Measurements from ENCODE around the gene R3HCC1L.
A peak's percentile ranks its signal among the peaks of the same experiment; 100 is the strongest.

The R3HCC1L gene

DNA sequence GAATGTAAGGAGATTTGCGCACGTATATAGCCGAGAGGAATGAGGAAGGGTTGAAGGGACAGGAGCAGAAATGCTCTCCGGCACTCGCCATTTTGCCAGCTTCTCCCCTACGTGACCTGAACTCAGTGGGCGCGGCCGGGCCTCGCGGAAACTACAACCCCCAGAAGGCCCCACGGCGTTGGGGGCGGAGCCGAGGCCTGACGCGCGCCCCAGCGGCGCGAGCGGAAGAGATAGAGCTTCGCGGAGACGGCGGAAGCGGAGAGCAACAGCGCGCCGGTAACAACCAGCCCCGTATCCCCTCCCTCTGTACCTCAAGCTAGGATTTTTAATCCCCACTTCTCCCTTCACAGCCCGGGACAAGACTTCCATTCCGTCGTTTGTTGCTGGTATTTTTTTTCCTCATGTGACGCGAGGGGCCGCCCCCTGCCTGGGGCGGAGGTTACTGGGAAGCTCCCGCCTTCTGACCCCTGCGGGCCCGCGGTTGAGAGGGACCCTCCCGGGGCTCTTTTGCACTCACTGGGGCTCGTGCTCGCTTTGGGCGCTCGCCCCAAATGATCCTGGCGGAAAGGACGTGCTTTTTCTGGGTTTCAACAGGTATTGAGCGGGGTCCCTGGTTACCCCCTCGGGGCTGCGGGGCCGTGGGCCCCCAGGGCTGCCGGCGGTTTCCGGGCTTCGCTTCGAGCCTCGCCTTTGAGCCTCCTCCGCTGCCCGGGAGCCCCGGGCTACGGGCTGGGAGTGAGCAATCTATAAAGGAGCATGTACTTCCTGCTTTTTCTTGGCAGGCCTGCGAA is at the start of gene R3HCC1L:
Gene R3HCC1L, plus strand, starts transcription at position 227 of the 791 bp plus-strand sequence. CDS start 73,458 bp downstream, outside the sequence.
- DNase-seq: peak; percentile 70

- no peak for DNase-seq
Observed at GRCh38 chr10:98085238-98085637, 49.2 kb upstream of the R3HCC1L start.

DNA sequence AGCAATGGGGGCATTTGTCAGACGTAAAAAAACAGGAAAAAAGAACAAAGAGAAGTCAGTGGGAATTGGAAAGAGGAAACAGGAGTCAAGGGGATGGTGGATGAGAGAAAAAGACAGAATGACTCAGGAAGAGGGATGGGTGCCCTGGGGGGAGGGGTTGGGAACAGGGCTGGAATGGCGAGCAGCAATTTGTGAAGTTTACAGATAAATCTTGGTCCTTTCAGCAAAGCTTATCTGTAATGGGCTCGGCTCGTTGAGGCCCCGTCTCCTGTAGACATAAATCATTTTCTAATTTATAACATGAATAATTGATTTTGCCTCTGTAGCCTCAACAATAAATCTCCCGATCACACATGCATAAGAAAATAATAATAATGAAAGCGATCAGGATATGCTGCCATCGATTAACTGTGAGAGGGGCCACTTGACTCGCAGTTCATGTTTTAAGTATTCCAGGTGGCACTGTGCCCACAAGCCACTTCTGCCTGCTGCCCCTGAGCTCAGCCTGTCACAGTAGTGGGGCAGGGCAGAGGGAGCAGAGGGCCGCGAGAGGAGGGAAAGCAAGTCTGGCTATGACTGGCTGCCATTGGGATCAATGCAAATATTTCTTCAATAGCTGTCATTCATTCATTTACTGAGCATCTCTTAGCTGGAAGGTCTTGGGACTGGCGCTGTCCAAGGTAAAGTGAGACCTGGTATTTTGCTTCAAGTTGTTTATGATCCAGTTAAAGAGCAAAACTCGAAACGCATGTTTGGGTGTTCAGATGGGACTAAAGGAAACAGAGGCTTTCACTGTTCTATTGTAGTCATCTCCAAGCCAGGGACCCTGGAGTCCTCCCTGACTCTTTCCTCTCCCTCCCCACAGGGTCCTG is 47.4 kb upstream of the R3HCC1L start:
- peak; percentile 42 for DNase-seq

- peak; percentile 75 for DNase-seq
Observed at GRCh38 chr10:98088186-98088971, 46.1 kb upstream of the R3HCC1L start.

DNA sequence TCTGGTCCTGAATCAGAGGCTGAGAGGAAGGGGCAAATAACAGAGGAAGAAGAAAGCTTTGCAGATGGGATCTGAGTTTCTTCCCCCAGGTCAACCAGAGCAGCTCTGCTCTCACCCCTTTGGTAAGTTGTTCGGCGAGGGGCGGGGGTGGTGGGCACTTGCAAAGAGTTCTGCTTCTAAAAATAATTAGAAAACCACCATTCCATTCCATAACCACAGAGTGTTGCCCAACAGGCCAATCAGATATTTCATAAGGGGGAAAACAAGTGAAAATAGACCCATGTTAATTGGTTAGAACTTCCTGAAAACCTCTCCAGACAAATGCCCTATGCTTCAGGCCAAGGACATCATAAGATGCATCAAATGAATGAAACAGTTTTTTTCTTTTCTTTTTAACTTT is 43.6 kb upstream of the R3HCC1L start:
- DNase-seq: no peak

- DNase-seq: no peak
Observed at GRCh38 chr10:98096316-98096715, 38.1 kb upstream of the R3HCC1L start.

DNA sequence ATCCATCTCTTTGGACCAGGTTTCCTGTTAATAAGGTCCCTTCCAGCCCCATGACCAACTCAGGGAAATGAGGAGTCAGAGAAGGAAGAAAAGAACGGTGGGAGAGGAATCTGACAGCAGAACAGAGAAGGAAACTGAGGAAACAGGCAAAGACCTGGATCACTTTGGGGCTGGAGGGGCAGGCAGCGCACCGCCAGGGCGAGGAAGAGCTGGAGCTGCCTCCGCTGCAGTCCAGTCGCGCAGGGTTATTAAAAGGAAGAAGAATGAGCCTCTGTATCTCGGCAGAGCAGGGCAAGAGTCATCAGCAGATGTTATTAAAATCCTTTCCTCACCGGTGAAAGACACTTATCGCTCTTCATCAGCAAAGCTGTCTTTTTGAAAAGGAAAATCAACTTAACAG is 37.7 kb upstream of the R3HCC1L start:
- no peak for DNase-seq

GRCh38 chr10:98097175-98097574 is 37.3 kb upstream of the R3HCC1L start:
- DNase-seq: no peak

DNA sequence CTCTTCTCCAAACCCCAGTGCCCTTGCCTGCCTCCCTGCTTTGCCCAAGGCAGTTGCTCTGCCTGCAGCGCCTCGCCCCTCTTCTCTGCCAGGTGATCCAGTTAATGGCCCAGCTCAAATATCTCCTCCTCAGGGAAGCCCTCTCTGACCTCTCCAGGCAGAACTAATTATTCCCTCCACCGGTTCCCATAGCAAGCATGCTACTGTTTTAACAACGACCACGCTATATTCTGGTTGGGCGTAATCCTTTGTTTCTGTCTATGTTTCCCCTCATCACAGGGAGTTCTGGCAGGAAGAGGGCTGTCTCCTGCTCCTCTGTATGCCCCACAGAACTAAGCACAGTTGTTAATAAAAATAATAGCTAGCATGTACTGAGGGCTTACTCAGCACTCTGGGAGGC is 36.8 kb upstream of the R3HCC1L start:
- peak; percentile 92 for DNase-seq

GRCh38 chr10:98098247-98098646 is 36.2 kb upstream of the R3HCC1L start:
- no peak for DNase-seq

- DNase-seq: no peak
Observed at GRCh38 chr10:98100476-98100875, 34.0 kb upstream of the R3HCC1L start.

DNA sequence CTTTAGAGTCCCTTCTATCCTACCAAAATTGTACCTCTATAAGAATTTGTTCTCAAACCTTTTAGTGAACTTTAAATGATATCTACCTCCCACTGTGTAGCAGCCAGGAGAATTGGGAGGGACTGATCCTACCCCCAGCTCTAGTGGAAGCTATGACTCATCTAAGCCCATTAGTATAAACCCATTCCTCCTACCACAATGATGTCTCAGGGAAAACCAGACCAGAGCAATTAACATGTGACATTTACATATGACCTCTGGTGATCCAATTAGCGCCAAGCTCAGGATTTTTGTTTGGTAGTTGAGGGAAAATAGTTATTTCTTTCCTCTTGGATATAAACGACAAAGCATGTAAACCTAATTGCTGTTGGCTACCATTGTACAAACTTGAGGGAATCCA is 33.1 kb upstream of the R3HCC1L start:
- no peak for DNase-seq

- DNase-seq: no peak
Observed at GRCh38 chr10:98104125-98104524, 30.3 kb upstream of the R3HCC1L start.

- DNase-seq: no peak
Observed at GRCh38 chr10:98106531-98106930, 27.9 kb upstream of the R3HCC1L start.

DNA sequence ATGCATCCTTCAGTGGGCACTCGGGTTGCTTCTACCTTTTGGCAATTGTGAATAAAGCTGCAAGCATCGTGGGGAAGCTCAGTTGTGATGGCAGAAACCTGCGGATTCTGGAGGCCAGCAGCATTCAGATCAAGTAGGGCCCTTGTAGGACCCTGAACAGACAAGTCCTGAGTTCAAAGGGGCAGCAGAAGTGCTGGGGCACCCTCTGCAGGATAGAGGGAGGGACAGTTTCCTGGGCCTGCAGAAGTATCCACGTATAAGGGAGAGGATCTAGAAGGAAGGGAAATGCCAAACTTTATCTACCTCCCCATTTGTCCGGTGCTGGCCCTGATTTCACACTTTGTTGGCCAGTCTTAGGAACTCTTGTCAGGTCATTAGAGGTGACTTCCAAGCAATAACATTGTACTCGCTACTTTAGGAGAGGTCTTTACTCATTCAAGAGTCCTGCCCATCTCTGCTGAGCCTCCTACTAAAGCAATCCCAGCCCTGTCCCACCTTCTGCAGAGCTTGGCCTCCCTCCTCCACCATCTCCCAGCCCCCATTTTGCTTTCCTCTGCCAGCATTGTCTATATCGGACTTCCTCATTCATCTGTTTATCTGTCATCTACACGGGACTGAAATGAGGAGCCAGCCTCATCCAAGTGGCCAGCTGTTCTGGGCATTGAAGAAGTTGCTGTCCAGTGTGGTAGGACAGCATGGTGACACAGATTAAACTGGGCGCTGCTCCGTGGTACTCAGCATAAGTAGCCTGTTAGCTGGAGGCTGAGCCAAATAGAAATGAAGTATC is 26.6 kb upstream of the R3HCC1L start:
- no peak for DNase-seq

DNA sequence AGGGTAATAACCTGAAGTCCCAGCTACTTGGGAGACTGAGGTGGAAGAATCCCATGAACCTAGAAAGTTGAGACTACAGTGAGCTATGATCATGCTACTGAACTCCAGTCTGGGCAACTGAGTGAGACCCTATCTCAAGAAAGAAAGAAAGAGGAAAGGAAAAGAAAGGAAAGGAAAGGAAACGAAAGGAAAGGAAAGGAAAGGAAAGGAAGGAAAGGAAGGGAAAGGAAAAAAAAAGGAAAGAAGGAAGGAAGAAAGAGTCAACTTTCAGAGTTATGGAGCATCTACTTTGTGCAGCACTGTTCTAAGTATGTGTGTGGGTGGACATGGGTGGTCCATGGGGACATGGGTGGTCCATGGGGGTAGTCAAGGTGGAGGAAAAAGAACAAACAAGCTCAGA is 24.1 kb upstream of the R3HCC1L start:
- DNase-seq: no peak

DNA sequence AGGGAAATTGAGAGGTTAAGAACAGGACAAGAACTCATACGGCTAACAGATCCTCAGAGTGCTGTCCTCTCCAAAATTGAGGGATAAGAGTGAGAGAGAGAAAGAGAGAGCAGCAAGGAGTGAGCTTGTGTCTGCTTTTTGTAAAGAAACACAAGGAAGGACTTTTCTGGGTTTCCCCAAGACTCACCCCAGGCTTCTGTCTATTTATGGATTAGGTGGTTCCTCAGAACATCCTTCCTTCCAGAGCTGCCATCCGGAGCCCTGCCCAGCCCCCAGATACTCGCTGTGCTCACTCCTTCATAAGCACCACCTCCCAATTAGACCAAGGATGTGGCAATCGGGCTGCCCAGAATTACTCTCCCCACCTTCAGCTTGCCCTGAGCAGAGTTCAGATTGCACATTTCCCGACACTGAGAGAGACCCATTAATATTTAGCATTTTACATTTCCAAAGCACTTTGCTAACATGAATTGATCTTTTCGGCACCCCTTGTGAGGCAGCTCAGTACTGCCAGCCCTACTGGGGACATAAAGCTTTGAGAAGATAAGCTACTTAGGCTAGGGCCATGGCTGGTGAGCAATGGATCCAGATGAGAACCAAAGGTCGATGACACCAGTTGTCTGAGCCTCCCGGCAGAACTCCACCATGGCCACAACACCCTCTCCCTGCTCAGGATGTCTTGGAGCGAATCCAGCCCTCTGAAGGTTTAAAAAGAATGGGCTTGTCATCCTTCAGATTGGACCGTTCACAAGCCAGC is 19.2 kb upstream of the R3HCC1L start:
- no peak for DNase-seq

DNA sequence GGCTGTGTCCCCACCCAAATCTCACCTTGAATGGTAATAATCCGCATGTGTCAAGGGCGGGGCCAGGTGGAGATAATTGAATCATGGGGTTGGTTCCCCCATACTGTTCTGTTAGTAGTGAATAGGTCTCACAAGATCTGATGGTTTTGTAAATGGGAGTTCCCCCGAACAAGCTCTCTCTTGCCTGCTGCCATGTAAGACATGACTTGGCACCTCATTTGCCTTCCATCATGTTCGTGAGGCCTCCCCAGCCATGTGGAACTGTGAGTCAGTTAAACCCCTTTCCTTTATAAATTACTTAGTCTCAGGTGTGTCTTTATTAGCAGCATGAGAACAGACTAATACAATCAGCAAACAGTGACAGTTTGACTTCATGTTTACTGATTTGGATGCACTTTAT is 14.6 kb upstream of the R3HCC1L start:
- DNase-seq: no peak

GRCh38 chr10:98125940-98126631 is 8.4 kb upstream of the R3HCC1L start:
- DNase-seq: no peak

DNA sequence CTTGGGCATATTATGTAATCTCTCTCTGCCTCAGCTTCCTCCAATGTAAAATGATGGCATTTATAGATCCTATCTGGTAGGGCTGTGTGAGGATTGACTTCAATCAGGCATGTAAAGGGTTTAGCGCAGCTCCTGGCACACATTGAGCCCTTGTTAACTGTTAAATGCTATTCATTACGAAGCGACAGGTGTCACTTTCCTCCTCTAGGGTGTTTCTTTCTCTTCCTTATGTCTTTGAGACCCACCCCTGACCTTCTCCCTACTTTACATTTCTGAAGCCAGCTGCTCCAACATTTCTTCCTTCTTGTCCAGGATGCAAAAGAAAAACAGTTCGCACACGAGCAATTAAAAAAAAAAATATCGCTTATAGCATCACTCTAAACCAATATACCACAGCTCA is 5.7 kb upstream of the R3HCC1L start:
- DNase-seq: no peak

GRCh38 chr10:98131619-98132018 is 2.8 kb upstream of the R3HCC1L start:
- DNase-seq: no peak
